ENCODE results near the gene NKRF.
A peak's percentile ranks its signal among the peaks of the same experiment; 100 is the strongest.

Gene NKRF

GRCh38 chrX:119574394-119575266 is 31.6 kb downstream of the NKRF start, which contains the start of gene UBE2A (continued):
- 0 out of 2 replicates have a peak, but pooled peaks have one; percentile 14 for TF ChIP-seq ZBTB20 (tag by site-specific recombination; IDR thresholded peaks at IDR 0.05)
- peak; percentile 77 for TF ChIP-seq ZBTB8A (tag by site-specific recombination; IDR thresholded peaks at IDR 0.05)
- TF ChIP-seq ZNF660 (tag by site-specific recombination; IDR thresholded peaks at IDR 0.05) = peak; percentile 77; the same call in 1 of the 2 replicates
- peak; percentile 73; the same call in 1 of the 2 replicates for TF ChIP-seq ZNF394 (tag by site-specific recombination; IDR thresholded peaks at IDR 0.05; ENCODE audit: borderline replicate concordance)
- no peak for TF ChIP-seq ZNF645 (tag by site-specific recombination; IDR thresholded peaks at IDR 0.05)
- TF ChIP-seq, protein P1, sequence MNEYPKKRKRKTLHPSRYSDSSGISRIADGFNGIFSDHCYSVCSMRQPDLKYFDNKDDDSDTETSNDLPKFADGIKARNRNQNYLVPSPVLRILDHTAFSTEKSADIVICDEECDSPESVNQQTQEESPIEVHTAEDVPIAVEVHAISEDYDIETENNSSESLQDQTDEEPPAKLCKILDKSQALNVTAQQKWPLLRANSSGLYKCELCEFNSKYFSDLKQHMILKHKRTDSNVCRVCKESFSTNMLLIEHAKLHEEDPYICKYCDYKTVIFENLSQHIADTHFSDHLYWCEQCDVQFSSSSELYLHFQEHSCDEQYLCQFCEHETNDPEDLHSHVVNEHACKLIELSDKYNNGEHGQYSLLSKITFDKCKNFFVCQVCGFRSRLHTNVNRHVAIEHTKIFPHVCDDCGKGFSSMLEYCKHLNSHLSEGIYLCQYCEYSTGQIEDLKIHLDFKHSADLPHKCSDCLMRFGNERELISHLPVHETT (tag by site-specific recombination; IDR thresholded peaks at IDR 0.05) = peak; percentile 13; the same call in 1 of the 2 replicates
- TF ChIP-seq KLF7 (tag by site-specific recombination; IDR thresholded peaks at IDR 0.05; ENCODE audit: borderline replicate concordance) = peak; percentile 92
- TF ChIP-seq ZFP37 (tag by site-specific recombination; IDR thresholded peaks at IDR 0.05) = 0 out of 2 replicates have a peak, but pooled peaks have one; percentile 47
- TF ChIP-seq ZNF426 (tag by site-specific recombination; IDR thresholded peaks at IDR 0.05) = no peak
- TF ChIP-seq ZBTB21 (tag by site-specific recombination; IDR thresholded peaks at IDR 0.05) = peak; percentile 91
- TF ChIP-seq GLIS2 (tag by site-specific recombination; IDR thresholded peaks at IDR 0.05) = peak; percentile 80
- peak; percentile 98 for TF ChIP-seq PRDM10 (tag by site-specific recombination; IDR thresholded peaks at IDR 0.05)
- TF ChIP-seq SP7 (tag by site-specific recombination; IDR thresholded peaks at IDR 0.05) = peak; percentile 83
- TF ChIP-seq ZNF214 (tag by site-specific recombination; IDR thresholded peaks at IDR 0.05; ENCODE audit: borderline replicate concordance) = no peak
- TF ChIP-seq KLF8 (tag by site-specific recombination; IDR thresholded peaks at IDR 0.05) = peak; percentile 92
- TF ChIP-seq ZNF155 (tag by site-specific recombination; IDR thresholded peaks at IDR 0.05) = no peak
- TF ChIP-seq ZBTB1 (tag by site-specific recombination; IDR thresholded peaks at IDR 0.05) = no peak
- TF ChIP-seq ZNF777 (tag by site-specific recombination; IDR thresholded peaks at IDR 0.05; ENCODE audit: borderline replicate concordance) = peak; percentile 65; the same call in 1 of the 2 replicates
- TF ChIP-seq, protein P2, sequence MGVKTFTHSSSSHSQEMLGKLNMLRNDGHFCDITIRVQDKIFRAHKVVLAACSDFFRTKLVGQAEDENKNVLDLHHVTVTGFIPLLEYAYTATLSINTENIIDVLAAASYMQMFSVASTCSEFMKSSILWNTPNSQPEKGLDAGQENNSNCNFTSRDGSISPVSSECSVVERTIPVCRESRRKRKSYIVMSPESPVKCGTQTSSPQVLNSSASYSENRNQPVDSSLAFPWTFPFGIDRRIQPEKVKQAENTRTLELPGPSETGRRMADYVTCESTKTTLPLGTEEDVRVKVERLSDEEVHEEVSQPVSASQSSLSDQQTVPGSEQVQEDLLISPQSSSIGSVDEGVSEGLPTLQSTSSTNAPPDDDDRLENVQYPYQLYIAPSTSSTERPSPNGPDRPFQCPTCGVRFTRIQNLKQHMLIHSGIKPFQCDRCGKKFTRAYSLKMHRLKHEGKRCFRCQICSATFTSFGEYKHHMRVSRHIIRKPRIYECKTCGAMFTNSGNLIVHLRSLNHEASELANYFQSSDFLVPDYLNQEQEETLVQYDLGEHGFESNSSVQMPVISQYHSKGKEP (tag by site-specific recombination; IDR thresholded peaks at IDR 0.05) = peak; percentile 62; the same call in 1 of the 2 replicates
- TF ChIP-seq KLF10 (tag by site-specific recombination; IDR thresholded peaks at IDR 0.05) = peak; percentile 63; the same call in 1 of the 2 replicates
- TF ChIP-seq ZSCAN23 (tag by site-specific recombination; IDR thresholded peaks at IDR 0.05) = peak; percentile 80; the same call in 1 of the 2 replicates
- TF ChIP-seq ZNF121 (tag by site-specific recombination; IDR thresholded peaks at IDR 0.05) = 0 out of 2 replicates have a peak, but pooled peaks have one; percentile 17
- TF ChIP-seq ZNF423 (tag by site-specific recombination; IDR thresholded peaks at IDR 0.05) = 0 out of 2 replicates have a peak, but pooled peaks have one; percentile 18
- peak; percentile 77 for TF ChIP-seq PRDM1 (tag by site-specific recombination; IDR thresholded peaks at IDR 0.05)
- peak; percentile 87 for TF ChIP-seq ZNF324 (tag by site-specific recombination; IDR thresholded peaks at IDR 0.05)
- TF ChIP-seq, protein P3, sequence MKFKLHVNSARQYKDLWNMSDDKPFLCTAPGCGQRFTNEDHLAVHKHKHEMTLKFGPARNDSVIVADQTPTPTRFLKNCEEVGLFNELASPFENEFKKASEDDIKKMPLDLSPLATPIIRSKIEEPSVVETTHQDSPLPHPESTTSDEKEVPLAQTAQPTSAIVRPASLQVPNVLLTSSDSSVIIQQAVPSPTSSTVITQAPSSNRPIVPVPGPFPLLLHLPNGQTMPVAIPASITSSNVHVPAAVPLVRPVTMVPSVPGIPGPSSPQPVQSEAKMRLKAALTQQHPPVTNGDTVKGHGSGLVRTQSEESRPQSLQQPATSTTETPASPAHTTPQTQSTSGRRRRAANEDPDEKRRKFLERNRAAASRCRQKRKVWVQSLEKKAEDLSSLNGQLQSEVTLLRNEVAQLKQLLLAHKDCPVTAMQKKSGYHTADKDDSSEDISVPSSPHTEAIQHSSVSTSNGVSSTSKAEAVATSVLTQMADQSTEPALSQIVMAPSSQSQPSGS (tag by site-specific recombination; IDR thresholded peaks at IDR 0.05; ENCODE audit: low read depth) = peak; percentile 81
- no peak for TF ChIP-seq ZBTB7A (tag by site-specific recombination; IDR thresholded peaks at IDR 0.05; ENCODE audit: low read depth)
- no peak for TF ChIP-seq ZNF16 (tag by site-specific recombination; IDR thresholded peaks at IDR 0.05; ENCODE audit: low read depth)
- 0 out of 2 replicates have a peak, but pooled peaks have one; percentile 23 for TF ChIP-seq IKZF3 (tag by site-specific recombination; IDR thresholded peaks at IDR 0.05)
- peak; percentile 78; the same call in 1 of the 2 replicates for TF ChIP-seq ZNF391 (tag by site-specific recombination; IDR thresholded peaks at IDR 0.05; ENCODE audit: borderline replicate concordance, low read depth)

Data from HEK293 (cell line).